Mucosa of rectum (tissue), 2 donors: ENCODE results near the gene KATNA1.
A peak's percentile ranks its signal among the peaks of the same experiment; 100 is the strongest.

Experiments used
- H3K27ac ChIP-seq, 2 donors: one replicate each; pipeline ENCODE4 v1.7.0; 2013; ENCODE audit warnings: inconsistent platforms in 2 of 2, low read depth in 2 of 2, low read length in 2 of 2
- H3K27me3 ChIP-seq, 2 donors: one replicate each; pipeline ENCODE4 v1.7.0; 2013; ENCODE audit warnings: low read length in 2 of 2; ENCODE audit not compliant: control insufficient read depth in 2 of 2, insufficient read depth in 2 of 2
- H3K36me3 ChIP-seq, 2 donors: one replicate each; pipeline ENCODE4 v1.7.0; 2013; ENCODE audit warnings: low read length in 2 of 2; ENCODE audit not compliant: control insufficient read depth in 2 of 2, insufficient read depth in 2 of 2
- H3K4me1 ChIP-seq, 2 donors: one replicate each; pipeline ENCODE4 v1.7.0; 2013; ENCODE audit warnings: low read length in 2 of 2, mild to moderate bottlenecking in 1 of 2; ENCODE audit not compliant: control insufficient read depth in 2 of 2, insufficient read depth in 2 of 2
- H3K4me3 ChIP-seq, 2 donors: one replicate each; pipeline ENCODE4 v1.7.0; 2013; ENCODE audit warnings: low read length in 2 of 2
- H3K9ac ChIP-seq, 2 donors: one replicate each; pipeline ENCODE4 v1.7.0; 2013; ENCODE audit warnings: low read length in 2 of 2, low read depth in 1 of 2, mild to moderate bottlenecking in 1 of 2
- H3K9me3 ChIP-seq, 2 donors: one replicate each; pipeline ENCODE4 v1.7.0; 2013; ENCODE audit warnings: low read length in 2 of 2; ENCODE audit not compliant: control insufficient read depth in 2 of 2
- donor health status: healthy.
- donor health status: Normal muscosa, but diverticular disease.

KATNA1 gene

GRCh38 chr6:149615805-149616204 is 32.7 kb downstream of the KATNA1 start:
- no peak overlapping the region for H3K27ac ChIP-seq
- no peaks in the 10 kb centered on the region for H3K4me1 ChIP-seq
- H3K9me3 ChIP-seq: no peaks in the 10 kb centered on the region
- no peak overlapping the region for H3K9ac ChIP-seq
- H3K27me3 ChIP-seq: no peaks in the 10 kb centered on the region
- H3K36me3 ChIP-seq: peaks cover 11 to 15% of the 10 kb centered on the region in 2 donors
- H3K4me3 ChIP-seq: no peak overlapping the region

DNA sequence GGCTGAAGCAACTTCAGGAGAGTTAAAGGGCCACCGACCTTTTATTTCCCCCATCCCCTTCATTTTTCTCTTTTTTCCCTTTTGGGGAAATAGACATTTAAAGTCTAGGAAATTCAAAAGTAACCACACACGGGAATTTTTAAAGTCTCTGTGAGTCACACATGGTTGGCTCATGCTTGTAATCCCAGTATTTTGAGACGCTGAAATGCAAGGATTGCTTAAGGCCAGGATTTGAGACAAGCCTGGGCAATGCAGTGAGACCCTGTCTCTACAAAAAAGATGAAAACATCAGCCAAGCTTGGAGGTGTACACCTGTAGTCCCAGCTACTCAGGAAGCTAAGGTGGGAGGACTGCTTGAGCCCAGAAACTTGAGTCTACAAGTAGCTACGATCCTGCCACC is 34.2 kb downstream of the KATNA1 start:
- H3K4me3 ChIP-seq: no peak overlapping the region
- H3K36me3 ChIP-seq: peaks cover 4 to 15% of the 10 kb centered on the region in 2 donors
- H3K27me3 ChIP-seq: no peaks in the 10 kb centered on the region
- H3K9ac ChIP-seq: no peak overlapping the region
- H3K9me3 ChIP-seq: no peaks in the 10 kb centered on the region
- no peaks in the 10 kb centered on the region for H3K4me1 ChIP-seq
- no peak overlapping the region for H3K27ac ChIP-seq

DNA sequence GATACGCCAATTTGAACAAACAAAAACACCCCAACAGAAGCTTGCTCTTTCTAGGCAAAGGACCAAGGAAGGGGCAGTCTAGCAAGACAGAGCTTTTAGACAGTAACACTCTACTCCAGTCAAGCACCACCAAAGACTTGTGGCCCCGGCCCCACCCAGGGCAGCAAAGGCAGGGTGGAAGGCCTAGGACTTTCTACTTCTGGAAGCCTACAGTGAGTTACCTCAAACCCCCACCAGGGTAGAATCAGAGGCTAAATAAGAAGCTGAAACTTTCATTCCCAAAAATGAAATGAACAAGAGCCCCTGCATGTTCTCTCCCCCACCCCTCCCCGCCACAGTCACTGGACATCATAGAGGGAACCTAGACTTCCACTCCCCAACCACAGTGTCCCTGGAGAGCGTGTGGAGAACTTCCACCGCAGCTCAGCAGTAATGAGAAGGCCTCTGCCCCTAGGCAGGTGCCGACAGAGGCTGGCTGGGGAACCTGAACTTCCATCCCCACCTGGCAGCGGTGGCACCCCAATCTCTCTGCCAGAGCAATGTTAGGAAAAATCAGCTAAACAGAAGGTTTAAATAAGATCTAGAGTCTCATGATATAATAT is 40.0 kb downstream of the KATNA1 start:
- Histone ChIP-seq H3K4me3 (no peak overlapping the region), H3K9me3 (no peaks in the 10 kb centered on the region), H3K4me1 (no peaks in the 10 kb centered on the region), H3K9ac (no peak overlapping the region), H3K27ac (no peak overlapping the region), H3K27me3 (no peaks in the 10 kb centered on the region), H3K36me3 (no peaks in the 10 kb centered on the region)

DNA sequence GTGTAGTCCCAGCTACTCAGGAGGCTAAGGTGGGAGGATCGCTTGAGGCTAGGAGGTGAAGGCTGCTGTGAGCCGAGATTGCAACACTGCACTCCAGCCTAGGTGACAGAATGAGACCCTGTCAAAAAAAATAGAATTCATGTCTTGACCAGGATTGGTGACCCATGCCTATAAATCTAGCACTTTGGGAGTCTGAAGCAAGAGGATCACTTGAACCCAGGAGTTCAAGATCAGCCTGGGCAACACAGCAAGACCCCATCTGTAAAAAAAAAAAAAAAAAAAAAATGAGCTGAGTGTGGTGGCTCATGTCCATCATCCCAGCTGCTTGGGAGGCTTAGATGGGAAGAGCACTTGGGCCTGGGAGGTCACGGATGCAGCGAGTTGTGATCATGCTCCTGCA is 48.0 kb downstream of the KATNA1 start:
- Histone ChIP-seq H3K27me3 (no peaks in the 10 kb centered on the region), H3K4me3 (no peak overlapping the region), H3K9ac (no peak overlapping the region), H3K9me3 (no peaks in the 10 kb centered on the region), H3K27ac (no peak overlapping the region), H3K36me3 (peaks cover 12 to 31% of the 10 kb centered on the region in 2 donors), H3K4me1 (no peaks in the 10 kb centered on the region)

DNA sequence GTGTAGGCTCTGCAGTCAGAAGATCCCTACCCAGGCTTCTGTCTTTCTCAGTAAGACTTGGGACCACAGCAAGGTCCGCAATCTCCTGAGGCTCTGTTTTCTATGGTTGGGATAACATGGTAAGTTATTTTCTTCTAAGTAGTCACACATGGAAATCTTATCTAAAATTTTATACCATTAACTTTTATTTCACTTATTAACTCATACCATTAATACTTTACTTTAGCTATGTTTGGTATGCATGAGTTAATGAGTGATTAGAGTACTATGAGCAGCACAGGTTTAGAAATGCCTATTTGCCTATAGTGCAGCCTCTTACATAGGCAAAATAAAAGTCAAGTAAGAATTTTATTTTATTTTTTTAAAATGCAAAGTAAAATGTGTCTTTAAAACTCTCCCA is 55.1 kb downstream of the KATNA1 start:
- H3K27me3 ChIP-seq: no peaks in the 10 kb centered on the region
- no peaks in the 10 kb centered on the region for H3K4me1 ChIP-seq
- H3K4me3 ChIP-seq: no peak overlapping the region
- H3K9me3 ChIP-seq: no peaks in the 10 kb centered on the region
- H3K9ac ChIP-seq: no peak overlapping the region
- peaks cover 31 to 52% of the 10 kb centered on the region in 2 donors for H3K36me3 ChIP-seq
- H3K27ac ChIP-seq: no peak overlapping the region

DNA sequence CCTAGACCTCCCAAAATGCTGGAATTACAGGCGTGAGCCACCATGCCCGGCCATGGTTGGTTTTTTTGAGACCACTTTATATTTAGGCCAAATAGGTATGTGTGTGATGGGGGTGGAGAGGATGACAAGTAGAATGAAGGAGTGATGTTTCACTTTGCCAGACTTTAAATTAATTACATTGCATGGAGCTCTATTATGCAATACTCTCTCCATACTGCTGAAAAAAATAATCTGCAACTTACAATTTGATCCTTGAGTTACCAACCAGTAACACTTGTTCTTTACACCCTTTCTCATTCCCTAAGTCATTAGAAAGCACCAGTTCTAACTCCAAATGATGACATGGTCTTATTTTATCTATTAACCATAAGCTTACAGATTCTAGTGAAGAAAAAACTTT is 55.5 kb downstream of the KATNA1 start:
- H3K36me3 ChIP-seq: peaks cover 29 to 50% of the 10 kb centered on the region in 2 donors
- H3K27ac ChIP-seq: no peak overlapping the region
- H3K4me1 ChIP-seq: no peaks in the 10 kb centered on the region

DNA sequence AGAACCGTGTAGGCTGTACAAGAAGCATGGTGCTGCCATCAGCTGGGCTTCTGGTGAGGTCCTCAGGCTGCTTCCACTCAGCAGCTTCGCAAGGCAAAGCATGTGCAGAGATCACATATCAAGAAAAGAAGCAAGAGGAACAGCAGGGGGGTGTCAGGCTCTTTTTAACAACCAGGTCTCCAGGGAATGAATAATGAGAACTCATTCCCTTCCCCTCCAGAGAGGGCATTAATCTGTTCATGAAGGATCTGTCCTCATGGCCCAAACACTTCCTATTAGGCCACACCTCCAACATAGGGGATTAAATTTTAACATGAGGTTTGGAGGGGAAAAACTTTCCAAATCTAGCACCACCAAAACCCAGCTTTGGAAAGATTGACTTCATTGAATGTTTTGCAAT is 62.4 kb downstream of the KATNA1 start:
- no peak overlapping the region for H3K9ac ChIP-seq
- H3K27me3 ChIP-seq: no peaks in the 10 kb centered on the region
- H3K36me3 ChIP-seq: peaks cover 21 to 31% of the 10 kb centered on the region in 2 donors

More for the DNA sequence above, 55.5 kb downstream of the KATNA1 start:
- Histone ChIP-seq H3K9ac (no peak overlapping the region), H3K9me3 (no peaks in the 10 kb centered on the region), H3K4me3 (no peak overlapping the region), H3K27me3 (no peaks in the 10 kb centered on the region)

DNA sequence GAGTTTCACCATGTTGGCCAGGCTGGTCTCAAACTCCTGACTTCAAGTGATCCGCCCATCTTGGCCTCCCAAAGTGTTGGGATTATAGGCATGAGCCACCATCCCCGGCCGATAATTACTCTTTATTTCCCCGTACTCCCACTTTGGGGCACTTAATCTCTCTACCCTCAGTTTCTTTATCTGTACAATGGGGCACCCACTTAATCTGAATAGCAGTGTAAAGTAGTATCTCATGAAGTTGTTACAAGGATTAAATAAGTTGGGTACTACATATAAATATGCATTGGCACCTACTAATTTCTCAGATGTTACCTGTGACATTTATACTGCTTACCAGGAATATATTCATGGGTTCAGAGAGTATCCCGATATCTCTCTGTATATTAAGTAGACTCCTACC is 67.2 kb downstream of the KATNA1 start:
- Histone ChIP-seq H3K4me1 (no peaks in the 10 kb centered on the region), H3K27ac (no peak overlapping the region), H3K4me3 (no peak overlapping the region), H3K9me3 (no peaks in the 10 kb centered on the region), H3K36me3 (peaks cover 28 to 31% of the 10 kb centered on the region in 2 donors), H3K27me3 (no peaks in the 10 kb centered on the region), H3K9ac (no peak overlapping the region)

More for the DNA sequence above, 62.4 kb downstream of the KATNA1 start:
- H3K4me1 ChIP-seq: no peaks in the 10 kb centered on the region
- H3K27ac ChIP-seq: no peak overlapping the region
- no peak overlapping the region for H3K4me3 ChIP-seq
- no peaks in the 10 kb centered on the region for H3K9me3 ChIP-seq

DNA sequence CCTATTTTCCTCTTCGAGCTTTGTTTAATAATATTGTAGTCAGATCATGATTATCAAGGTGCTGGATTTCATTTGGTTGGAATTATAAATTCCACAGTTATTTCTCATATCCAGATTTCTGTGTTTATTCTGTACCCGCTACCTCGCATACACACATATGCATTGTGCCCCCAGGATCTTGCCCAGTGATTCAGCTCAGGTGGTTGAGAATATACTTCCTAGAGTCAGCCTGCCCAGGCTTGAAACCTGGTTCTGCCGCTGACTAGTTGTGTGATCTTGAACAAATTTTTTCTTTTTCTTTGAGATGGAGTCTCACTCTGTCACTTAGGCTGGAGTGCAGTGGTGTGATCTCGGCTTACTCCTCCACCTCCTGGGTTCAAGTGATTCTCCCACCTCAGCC is 67.6 kb downstream of the KATNA1 start:
- Histone ChIP-seq H3K36me3 (peaks cover 26 to 28% of the 10 kb centered on the region in 2 donors), H3K4me3 (no peak overlapping the region), H3K9me3 (no peaks in the 10 kb centered on the region)

DNA sequence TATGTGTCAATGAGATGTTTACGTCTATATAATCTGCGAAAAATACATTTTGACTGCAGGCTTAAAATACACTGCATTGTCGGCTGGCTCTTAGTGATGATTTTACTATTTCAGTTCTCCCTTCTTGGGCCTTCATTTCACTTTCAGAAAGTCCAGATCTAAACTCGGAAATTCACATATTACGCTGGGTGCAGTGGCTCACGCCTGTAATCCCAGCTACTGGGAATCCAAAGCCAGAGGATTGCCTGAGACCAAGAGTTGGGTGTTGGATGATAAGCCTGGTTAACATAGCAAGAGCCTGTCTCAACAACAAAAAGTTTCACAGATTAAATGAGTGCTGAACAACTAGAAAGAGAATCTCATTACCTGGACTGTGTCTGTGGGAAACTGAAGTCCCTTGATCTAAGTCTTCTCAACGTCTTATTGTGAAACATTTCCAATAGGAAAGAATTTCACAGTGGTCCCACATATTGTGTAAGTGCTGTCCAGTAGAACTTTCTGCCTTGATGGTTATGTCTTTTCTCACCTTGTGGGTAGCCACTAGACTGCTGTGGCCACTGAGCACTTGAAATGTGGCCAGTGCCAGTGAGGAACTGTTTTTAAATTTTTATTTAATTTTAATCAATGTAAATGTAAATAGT is 80.4 kb downstream of the KATNA1 start:
- Histone ChIP-seq H3K4me3 (peak overlapping the region in 1 of 2 donors; percentile 91), H3K36me3 (no peaks in the 10 kb centered on the region), H3K27ac (no peak overlapping the region), H3K27me3 (peaks cover 0 to 4% of the 10 kb centered on the region in 2 donors), H3K9me3 (no peaks in the 10 kb centered on the region), H3K4me1 (peaks cover 6 to 12% of the 10 kb centered on the region in 2 donors), H3K9ac (no peak overlapping the region)

More for the DNA sequence above, 67.6 kb downstream of the KATNA1 start:
- no peak overlapping the region for H3K27ac ChIP-seq
- no peak overlapping the region for H3K9ac ChIP-seq
- H3K27me3 ChIP-seq: no peaks in the 10 kb centered on the region
- H3K4me1 ChIP-seq: no peaks in the 10 kb centered on the region
